Small intestine (tissue), 7 donors: Measurements from ENCODE around the gene AURKA. TPM values are rescaled to one million over a fixed set of nuclear protein-coding genes. Genes with fewer than 3 reads are reported as not detected.

Experiments
- DNase-seq, 2 donors: peaks; one replicate each; pipeline versions ENCODE4 v3.0.0 to v3.0.0-alpha.2; 2013
- FAIRE-seq: peaks from 2 replicates; lab custom pipeline; 2012; peaks lifted over from hg19 to GRCh38; lab: Jason Lieb, UNC
- H3K27ac ChIP-seq, 3 donors: one replicate each; pipeline ENCODE4 v1.5.1; 2013; ENCODE audit warnings: low read length in 2 of 3, mild to moderate bottlenecking in 2 of 3, control low read depth in 1 of 3, inconsistent platforms in 1 of 3, low read depth in 1 of 3, moderate library complexity in 1 of 3
- H3K27me3 ChIP-seq, 3 donors: one replicate each; pipeline ENCODE4 v1.6.1; 2013; ENCODE audit warnings: low read length in 3 of 3, inconsistent platforms in 1 of 3; ENCODE audit not compliant: control insufficient read depth in 3 of 3, insufficient read depth in 3 of 3
- H3K36me3 ChIP-seq, 3 donors: one replicate each; pipeline ENCODE4 v1.6.1; 2013; ENCODE audit warnings: low read length in 3 of 3, inconsistent platforms in 1 of 3, low read depth in 1 of 3, mild to moderate bottlenecking in 1 of 3, moderate library complexity in 1 of 3; ENCODE audit not compliant: control insufficient read depth in 3 of 3, insufficient read depth in 2 of 3
- H3K4me1 ChIP-seq, 3 donors: one replicate each; pipeline ENCODE4 v1.6.1; 2013; ENCODE audit warnings: low read length in 2 of 3, inconsistent platforms in 1 of 3, low read depth in 1 of 3, mild to moderate bottlenecking in 1 of 3, moderate library complexity in 1 of 3; ENCODE audit not compliant: control insufficient read depth in 3 of 3, insufficient read depth in 2 of 3
- H3K4me3 ChIP-seq, 3 donors: one replicate each; pipeline ENCODE4 v1.5.1; 2013; ENCODE audit warnings: low read length in 3 of 3, control low read depth in 1 of 3, inconsistent platforms in 1 of 3, low read depth in 1 of 3, mild to moderate bottlenecking in 1 of 3, moderate library complexity in 1 of 3
- H3K9me3 ChIP-seq, 2 donors: one replicate each; pipeline ENCODE4 v1.6.1; 2013; ENCODE audit warnings: low read depth in 1 of 2, low read length in 1 of 2; ENCODE audit not compliant: control insufficient read depth in 2 of 2, insufficient read depth in 1 of 2
- WGBS, 3 donors: extraction: QIAGEN DNeasy Blood & Tissue Kit; methylation state at CpG; one replicate each; pipeline ENCODE4 v1.1.7; 2013; 5-methylcytosine and 5-hydroxymethylcytosine counted together
- polyA plus RNA-seq, 4 donors: library from polyadenylated mRNA; stranded (reverse) in 3 of 4; unstranded in 1 of 4; fragments of 200-250 nt in 3 of 4; fragments of 120-200 nt in 1 of 4; gene quantifications; one replicate each; pipeline versions ENCODE4 v1.2.1 to v1.2.3, GENCODE V29; 2013
- donor health status: healthy with polysubstance abuse.
- donor health status: control.
- donor health status: control.
- donor health status: Bipolar disorder and iron deficiency.
- donor health status: healthy.

Gene AURKA
- polyA plus RNA-seq, 4 donors, result 4.3 to 26.6 (median 13.6) TPM

DNA sequence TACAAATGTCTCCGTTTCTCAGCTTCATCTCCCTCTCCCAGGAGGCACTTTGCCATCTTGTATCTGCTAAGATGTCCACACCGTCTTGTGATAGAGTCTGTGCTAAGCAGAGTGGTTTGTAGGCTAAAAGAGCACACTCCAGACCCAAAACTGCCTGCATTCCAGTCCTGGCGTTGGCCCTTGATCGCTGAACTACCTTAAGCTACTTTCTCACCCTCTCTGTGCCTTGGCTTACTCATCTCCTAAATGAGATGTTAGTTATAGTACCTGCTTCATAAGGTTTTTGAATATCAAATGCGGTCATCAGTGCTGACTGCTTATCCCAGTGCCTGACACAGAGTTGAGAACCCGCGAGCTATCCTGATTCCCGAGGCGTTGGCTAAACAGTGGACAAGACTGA lies 34.0 kb upstream of the AURKA start:
- Histone ChIP-seq H3K27ac (no peak overlapping the region), H3K36me3 (no peaks in the 10 kb centered on the region), H3K9me3 (no peaks in the 10 kb centered on the region), H3K27me3 (no peaks in the 10 kb centered on the region), H3K4me3 (no peak overlapping the region), H3K4me1 (no peaks in the 10 kb centered on the region)
- FAIRE-seq (no peak), DNase-seq (no peak)
- WGBS, 3 donors, result 92 to 93% (median 93%) methylated on average over 9 of the region's 9 CpGs

- no peaks in the 10 kb centered on the region for H3K36me3 ChIP-seq
- 67 to 86% (median 86%) methylated on average over 1 of the region's 1 CpG for WGBS, 3 donors
- H3K27me3 ChIP-seq, result no peaks in the 10 kb centered on the region
- no peak for FAIRE-seq
- no peaks in the 10 kb centered on the region for H3K4me1 ChIP-seq
- DNase-seq, result no peak
- H3K9me3 ChIP-seq, result no peaks in the 10 kb centered on the region
- H3K4me3 ChIP-seq, result no peak overlapping the region
- no peak overlapping the region for H3K27ac ChIP-seq
These were observed 32.9 kb upstream of the AURKA start for GRCh38 chr20:56424931-56425330.

GRCh38 chr20:56423886-56424285 lies 31.9 kb upstream of the AURKA start:
- Histone ChIP-seq H3K9me3 (no peaks in the 10 kb centered on the region), H3K4me1 (no peaks in the 10 kb centered on the region), H3K27me3 (no peaks in the 10 kb centered on the region), H3K27ac (no peak overlapping the region), H3K36me3 (no peaks in the 10 kb centered on the region), H3K4me3 (no peak overlapping the region)
- FAIRE-seq (no peak), DNase-seq (no peak)
- 61 to 85% (median 76%) methylated on average over 1 of the region's 1 CpG for WGBS, 3 donors

DNA sequence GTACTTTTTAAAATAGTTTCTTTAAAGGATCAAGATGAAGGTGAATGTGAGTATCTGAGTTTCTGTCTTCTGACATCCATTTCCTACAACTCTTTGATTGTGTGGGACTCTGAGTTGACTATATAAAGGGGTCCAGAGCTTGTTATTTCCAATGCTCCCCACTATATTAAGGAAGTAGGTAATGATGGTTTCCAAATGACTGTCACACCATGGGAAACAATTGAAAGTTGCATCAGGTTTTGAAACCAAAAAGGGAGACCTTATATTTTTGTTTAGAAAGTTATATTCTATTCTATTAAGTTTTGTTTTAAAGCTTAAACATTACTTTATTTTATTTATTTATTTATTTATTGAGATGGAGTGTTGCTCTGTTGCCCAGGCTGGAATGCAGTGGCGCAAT lies 31.2 kb upstream of the AURKA start:
- Histone ChIP-seq H3K27me3 (no peaks in the 10 kb centered on the region), H3K27ac (no peak overlapping the region), H3K36me3 (no peaks in the 10 kb centered on the region), H3K9me3 (no peaks in the 10 kb centered on the region), H3K4me3 (no peak overlapping the region), H3K4me1 (no peaks in the 10 kb centered on the region)
- FAIRE-seq, result no peak
- 95 to 100% (median 97%) methylated on average over 1 of the region's 1 CpG for WGBS, 3 donors
- no peak for DNase-seq

- no peak for DNase-seq
- peak overlapping the region in 1 of 3 donors; percentile 4 for H3K27ac ChIP-seq
- no peaks in the 10 kb centered on the region for H3K4me1 ChIP-seq
- H3K36me3 ChIP-seq, result no peaks in the 10 kb centered on the region
- no peaks in the 10 kb centered on the region for H3K27me3 ChIP-seq
- H3K4me3 ChIP-seq, result no peak overlapping the region
- no peak for FAIRE-seq
- H3K9me3 ChIP-seq, result no peaks in the 10 kb centered on the region
- WGBS, 3 donors, result 71 to 78% (median 75%) methylated on average over 4 of the region's 4 CpGs
These were observed 30.8 kb upstream of the AURKA start for GRCh38 chr20:56422824-56423189.

DNA sequence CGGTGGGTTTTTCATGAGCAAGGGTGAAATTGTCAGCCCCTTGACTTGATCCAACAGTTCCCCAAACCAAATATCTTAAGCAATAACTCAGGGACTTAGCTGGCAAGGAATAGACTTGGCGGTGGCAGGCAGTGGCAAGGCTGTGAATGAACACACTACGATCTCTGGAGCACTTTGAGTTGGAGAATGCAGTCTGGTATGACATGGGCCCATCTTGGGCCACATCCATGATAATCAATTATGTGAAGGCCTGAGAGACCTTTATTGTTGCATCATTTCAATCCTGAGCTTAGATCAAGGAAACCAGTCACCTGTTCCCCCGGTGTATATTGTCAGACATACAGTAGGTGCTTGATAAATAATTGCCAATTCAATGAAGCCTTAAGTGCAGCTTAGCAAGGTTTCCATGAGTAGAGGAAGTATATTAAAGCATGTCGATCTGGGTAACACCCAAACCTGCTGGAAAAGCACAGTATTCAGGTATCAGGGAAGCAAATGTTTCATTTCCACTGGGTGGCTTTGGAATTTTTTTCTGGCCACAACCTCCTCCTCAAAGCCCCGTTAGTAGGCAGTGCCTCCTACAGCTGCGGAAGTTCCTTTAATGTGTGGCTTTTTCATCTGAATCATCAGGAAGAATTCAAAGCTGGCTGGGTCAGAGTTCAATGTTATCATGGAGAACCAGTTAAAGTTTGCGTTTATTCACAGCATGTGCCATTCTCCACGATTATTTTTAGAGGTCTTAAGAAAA lies 30.2 kb upstream of the AURKA start:
- H3K9me3 ChIP-seq, result no peaks in the 10 kb centered on the region
- no peaks in the 10 kb centered on the region for H3K4me1 ChIP-seq
- no peak overlapping the region for H3K27ac ChIP-seq
- H3K4me3 ChIP-seq, result no peak overlapping the region
- H3K36me3 ChIP-seq, result no peaks in the 10 kb centered on the region
- WGBS, 3 donors, result 49 to 57% (median 49%) methylated on average over 9 of the region's 9 CpGs
- FAIRE-seq (no peak), DNase-seq (no peak)
- no peaks in the 10 kb centered on the region for H3K27me3 ChIP-seq

GRCh38 chr20:56420940-56421688 lies 29.1 kb upstream of the AURKA start:
- Histone ChIP-seq H3K9me3 (no peaks in the 10 kb centered on the region), H3K36me3 (no peaks in the 10 kb centered on the region), H3K4me1 (no peaks in the 10 kb centered on the region), H3K27me3 (no peaks in the 10 kb centered on the region), H3K27ac (no peak overlapping the region), H3K4me3 (no peak overlapping the region)
- no peak for DNase-seq
- 77 to 87% (median 81%) methylated on average over 11 of the region's 11 CpGs for WGBS, 3 donors
- no peak for FAIRE-seq

DNA sequence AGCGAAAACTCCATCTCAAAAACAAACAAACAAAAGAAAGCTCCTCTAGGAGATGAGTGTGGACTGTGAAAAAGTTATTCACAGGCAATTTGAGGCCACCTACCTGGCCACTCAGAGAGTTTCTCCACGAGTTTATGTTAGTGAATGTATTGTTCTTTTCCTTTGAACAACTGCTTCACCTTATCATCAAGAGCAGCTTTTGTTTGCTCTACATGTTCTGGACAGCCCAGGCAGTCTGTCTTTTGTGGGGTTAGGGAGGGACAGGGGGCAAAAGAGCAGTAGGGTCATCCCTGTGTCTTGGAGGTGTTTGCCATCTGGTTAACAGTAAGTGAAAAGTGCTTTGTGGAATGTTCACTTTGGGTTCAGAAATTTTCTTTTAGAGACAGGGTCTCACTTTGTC lies 28.0 kb upstream of the AURKA start:
- Histone ChIP-seq H3K27ac (peak overlapping the region in 1 of 3 donors; percentile 57), H3K27me3 (no peaks in the 10 kb centered on the region), H3K4me3 (no peak overlapping the region), H3K4me1 (no peaks in the 10 kb centered on the region), H3K9me3 (no peaks in the 10 kb centered on the region), H3K36me3 (no peaks in the 10 kb centered on the region)
- no peak for DNase-seq
- no peak for FAIRE-seq
- WGBS, 3 donors, result 73 to 83% (median 79%) methylated on average over 2 of the region's 2 CpGs
